Body of pancreas (tissue), 4 donors: ENCODE measurements around the gene PAX2. TPM values are rescaled to one million over a fixed set of nuclear protein-coding genes. Genes with fewer than 3 reads are reported as not detected.

Source experiments
- ATAC-seq: fragments of 150-250 bp; one replicate; pipeline ENCODE4 v1.9.1; 2016
- DNase-seq, 4 donors: peaks; one replicate each; pipeline ENCODE4 v3.0.0-alpha.2; 2019
- H3K27ac ChIP-seq, 4 donors: fragments of 200-600 bp; sonication (generic); 1 replicate in 3 of 4; 2 replicates in 1 of 4; pipeline versions ENCODE4 v1.5.1 to v1.6.1; 2016 to 2019; ENCODE audit warnings: mild to moderate bottlenecking in 1 of 4, mixed read lengths in 1 of 4, moderate library complexity in 1 of 4
- H3K27me3 ChIP-seq, 2 donors: fragments of 200-600 bp; sonication (generic); one replicate each; pipeline ENCODE4 v1.6.0; 2016; ENCODE audit warnings: mild to moderate bottlenecking in 1 of 2
- H3K36me3 ChIP-seq, 2 donors: fragments of 200-600 bp; sonication (generic); replicated peaks in 1 of 2; 2 replicates each; pipeline ENCODE4 v1.5.1; 2016; ENCODE audit warnings: low read depth in 2 of 2; ENCODE audit not compliant: insufficient read depth in 1 of 2
- H3K4me1 ChIP-seq: fragments of 200-600 bp; sonication (generic); one replicate; pipeline ENCODE4 v1.6.0; 2016
- H3K4me3 ChIP-seq, 2 donors: fragments of 200-600 bp; sonication (generic); 1 replicate in 1 of 2; 2 replicates in 1 of 2; pipeline ENCODE4 v1.5.1; 2016 to 2019
- H3K9me3 ChIP-seq, 3 donors: fragments of 200-600 bp; sonication (generic); 1 replicate in 2 of 3; 2 replicates in 1 of 3; pipeline ENCODE4 v1.5.1; 2016
- POLR2A ChIP-seq, 3 donors: fragments of 450-650 bp; IDR thresholded peaks; one replicate each; pipeline ENCODE4 v1.6.1; 2016; ENCODE audit warnings: antibody characterized with exemption in 3 of 3, mild to moderate bottlenecking in 2 of 3
- WGBS, 2 donors: methylation state at CpG; one replicate each; pipeline ENCODE4 v1.1.5; 2017; 5-methylcytosine and 5-hydroxymethylcytosine counted together
- intact Hi-C: fragments of 100-400 bp; cut with DNase I; formaldehyde crosslinking; loops from one replicate; pipeline ENCODE4 v1.15.1; 2023
- total RNA-seq, 2 donors: library from RNA; depleted of rRNA; stranded (reverse); fragments of >200 nt; gene quantifications; one replicate each; pipeline ENCODE4 v1.1.0, GENCODE V29; 2016
- TF ChIP-seq, protein P1 (sequence below), 7 experiments: fragments of 450-650 bp in 4 of 7; fragments of 200-600 bp in 3 of 7; sonication (generic) in 3 of 7; IDR thresholded peaks; one replicate each; pipeline ENCODE4 v1.5.1; 2016 to 2019; ENCODE audit warnings: antibody characterized with exemption in 7 of 7

Gene PAX2
- total RNA-seq, 2 donors from 2014 or later: under 0.01 TPM; not detected in 1

DNA sequence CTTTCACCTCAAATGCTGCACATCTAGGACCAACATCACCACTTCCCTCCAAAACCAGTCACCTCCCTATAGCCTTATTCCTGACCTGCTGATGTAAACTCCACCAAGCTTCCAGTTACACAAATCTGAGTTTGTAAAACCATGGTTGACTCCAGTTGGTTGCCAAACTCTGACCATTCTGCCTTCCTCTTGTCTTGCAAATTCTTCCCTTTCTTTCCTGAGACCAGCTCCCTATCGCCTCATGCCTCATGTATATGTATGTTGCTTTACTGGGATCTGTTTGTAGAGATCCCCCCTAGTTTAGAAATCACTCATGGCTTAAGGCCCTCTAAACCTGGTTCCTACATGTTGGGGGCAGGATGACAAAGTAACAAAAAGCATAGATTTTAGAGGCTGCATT lies 31.3 kb downstream of the PAX2 start:
- no peaks in the 10 kb centered on the region for H3K27me3 ChIP-seq
- H3K9me3 ChIP-seq: no peaks in the 10 kb centered on the region
- TF ChIP-seq, protein P1, sequence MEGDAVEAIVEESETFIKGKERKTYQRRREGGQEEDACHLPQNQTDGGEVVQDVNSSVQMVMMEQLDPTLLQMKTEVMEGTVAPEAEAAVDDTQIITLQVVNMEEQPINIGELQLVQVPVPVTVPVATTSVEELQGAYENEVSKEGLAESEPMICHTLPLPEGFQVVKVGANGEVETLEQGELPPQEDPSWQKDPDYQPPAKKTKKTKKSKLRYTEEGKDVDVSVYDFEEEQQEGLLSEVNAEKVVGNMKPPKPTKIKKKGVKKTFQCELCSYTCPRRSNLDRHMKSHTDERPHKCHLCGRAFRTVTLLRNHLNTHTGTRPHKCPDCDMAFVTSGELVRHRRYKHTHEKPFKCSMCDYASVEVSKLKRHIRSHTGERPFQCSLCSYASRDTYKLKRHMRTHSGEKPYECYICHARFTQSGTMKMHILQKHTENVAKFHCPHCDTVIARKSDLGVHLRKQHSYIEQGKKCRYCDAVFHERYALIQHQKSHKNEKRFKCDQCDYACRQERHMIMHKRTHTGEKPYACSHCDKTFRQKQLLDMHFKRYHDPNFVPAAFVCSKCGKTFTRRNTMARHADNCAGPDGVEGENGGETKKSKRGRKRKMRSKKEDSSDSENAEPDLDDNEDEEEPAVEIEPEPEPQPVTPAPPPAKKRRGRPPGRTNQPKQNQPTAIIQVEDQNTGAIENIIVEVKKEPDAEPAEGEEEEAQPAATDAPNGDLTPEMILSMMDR (IDR thresholded peaks at IDR 0.05): no peak
- TF ChIP-seq POLR2A (IDR thresholded peaks at IDR 0.05): no peak
- ATAC-seq: no peak
- no peak for DNase-seq
- 86 to 92% methylated on average over 1 of the region's 1 CpG for WGBS, 2 donors
- intact Hi-C loops: no loop called here
- H3K27ac ChIP-seq: no peak overlapping the region
- H3K4me3 ChIP-seq: no peak overlapping the region
- no peaks in the 10 kb centered on the region for H3K4me1 ChIP-seq
- no peaks in the 10 kb centered on the region for H3K36me3 ChIP-seq

DNA sequence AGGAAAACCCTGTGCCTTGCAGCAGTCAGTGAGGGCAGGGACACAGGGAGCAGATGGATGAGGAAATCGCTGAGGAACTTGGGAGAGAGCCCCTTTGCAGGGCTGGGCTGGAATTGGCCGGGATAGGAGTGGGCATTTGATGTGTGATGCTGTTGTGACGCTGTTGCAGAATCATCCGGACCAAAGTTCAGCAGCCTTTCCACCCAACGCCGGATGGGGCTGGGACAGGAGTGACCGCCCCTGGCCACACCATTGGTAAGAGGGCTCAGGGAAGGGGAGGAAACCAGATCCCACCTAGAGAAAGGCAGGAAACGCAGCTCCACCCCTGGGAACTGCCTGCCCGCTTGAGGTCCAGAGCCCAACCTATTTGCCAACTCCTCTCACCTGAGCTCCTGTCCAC lies 33.9 kb downstream of the PAX2 start:
- TF ChIP-seq POLR2A (IDR thresholded peaks at IDR 0.05): no peak
- TF ChIP-seq, protein P1 (IDR thresholded peaks at IDR 0.05): no peak
- Histone ChIP-seq H3K36me3 (no peaks in the 10 kb centered on the region), H3K9me3 (no peaks in the 10 kb centered on the region), H3K27ac (no peak overlapping the region), H3K4me1 (no peaks in the 10 kb centered on the region), H3K4me3 (no peak overlapping the region), H3K27me3 (no peaks in the 10 kb centered on the region)
- 66 to 67% methylated on average over 9 of the region's 9 CpGs for WGBS, 2 donors
- DNase-seq: no peak
- intact Hi-C loops: no loop called here
- ATAC-seq: no peak

DNA sequence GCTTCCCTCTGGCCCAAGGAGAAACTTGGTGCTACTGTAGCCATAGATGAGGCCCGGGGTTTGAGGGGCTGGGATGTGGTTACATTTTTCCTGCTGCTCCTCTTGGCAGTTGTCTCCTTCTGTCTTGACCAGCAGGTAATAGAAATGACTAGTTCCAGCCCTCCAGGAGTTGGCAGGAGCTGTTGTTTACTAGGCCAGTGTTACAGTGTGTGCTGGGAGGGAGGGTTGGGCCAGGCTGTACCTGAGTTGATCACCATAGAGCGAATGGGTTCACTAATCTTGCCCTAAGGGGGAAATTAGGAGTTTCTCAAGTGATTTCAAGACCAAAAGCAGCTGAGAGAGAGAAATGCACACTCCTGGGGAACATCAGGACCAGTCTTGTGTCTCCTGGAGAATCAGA lies 34.9 kb downstream of the PAX2 start:
- no peak overlapping the region for H3K4me3 ChIP-seq
- TF ChIP-seq POLR2A (IDR thresholded peaks at IDR 0.05): no peak
- TF ChIP-seq, protein P1 (IDR thresholded peaks at IDR 0.05): no peak
- no peaks in the 10 kb centered on the region for H3K36me3 ChIP-seq
- no peaks in the 10 kb centered on the region for H3K9me3 ChIP-seq
- ATAC-seq (no peak), DNase-seq (peak in 1 of 4 donors; percentile 20)
- WGBS, 2 donors: 68 to 78% methylated on average over 2 of the region's 2 CpGs
- H3K27ac ChIP-seq: no peak overlapping the region
- H3K27me3 ChIP-seq: no peaks in the 10 kb centered on the region
- H3K4me1 ChIP-seq: no peaks in the 10 kb centered on the region
- intact Hi-C loops: no loop called here

DNA sequence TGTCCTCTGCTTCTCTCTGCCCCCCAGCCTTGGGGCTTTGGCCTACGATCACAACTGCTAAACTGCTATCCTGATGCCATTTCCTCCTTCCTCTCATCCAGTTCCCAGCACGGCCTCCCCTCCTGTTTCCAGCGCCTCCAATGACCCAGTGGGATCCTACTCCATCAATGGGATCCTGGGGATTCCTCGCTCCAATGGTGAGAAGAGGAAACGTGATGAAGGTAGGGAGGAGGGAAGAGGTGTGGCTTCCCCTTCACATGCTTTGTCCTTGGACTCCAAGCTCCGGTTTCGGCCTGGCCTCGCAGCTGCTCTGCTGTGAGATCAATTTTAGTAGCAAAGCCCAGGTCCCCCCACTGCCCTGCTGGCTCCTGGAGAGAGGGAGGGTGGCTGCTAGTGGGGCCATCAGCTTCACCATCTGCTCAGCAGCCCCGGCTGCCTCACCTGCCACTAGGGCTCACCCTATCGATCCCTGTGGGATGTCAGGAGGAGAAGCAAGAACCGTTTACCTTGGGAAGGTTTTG lies 35.8 kb downstream of the PAX2 start:
- Histone ChIP-seq H3K4me3 (no peak overlapping the region), H3K4me1 (no peaks in the 10 kb centered on the region), H3K36me3 (no peaks in the 10 kb centered on the region), H3K27ac (no peak overlapping the region), H3K27me3 (no peaks in the 10 kb centered on the region), H3K9me3 (no peaks in the 10 kb centered on the region)
- TF ChIP-seq POLR2A (IDR thresholded peaks at IDR 0.05): no peak
- TF ChIP-seq, protein P1 (IDR thresholded peaks at IDR 0.05): no peak
- intact Hi-C loops: no loop called here
- WGBS, 2 donors: 49 to 58% methylated on average over 8 to 11 of the region's 11 CpGs
- no peak for ATAC-seq
- DNase-seq: no peak

DNA sequence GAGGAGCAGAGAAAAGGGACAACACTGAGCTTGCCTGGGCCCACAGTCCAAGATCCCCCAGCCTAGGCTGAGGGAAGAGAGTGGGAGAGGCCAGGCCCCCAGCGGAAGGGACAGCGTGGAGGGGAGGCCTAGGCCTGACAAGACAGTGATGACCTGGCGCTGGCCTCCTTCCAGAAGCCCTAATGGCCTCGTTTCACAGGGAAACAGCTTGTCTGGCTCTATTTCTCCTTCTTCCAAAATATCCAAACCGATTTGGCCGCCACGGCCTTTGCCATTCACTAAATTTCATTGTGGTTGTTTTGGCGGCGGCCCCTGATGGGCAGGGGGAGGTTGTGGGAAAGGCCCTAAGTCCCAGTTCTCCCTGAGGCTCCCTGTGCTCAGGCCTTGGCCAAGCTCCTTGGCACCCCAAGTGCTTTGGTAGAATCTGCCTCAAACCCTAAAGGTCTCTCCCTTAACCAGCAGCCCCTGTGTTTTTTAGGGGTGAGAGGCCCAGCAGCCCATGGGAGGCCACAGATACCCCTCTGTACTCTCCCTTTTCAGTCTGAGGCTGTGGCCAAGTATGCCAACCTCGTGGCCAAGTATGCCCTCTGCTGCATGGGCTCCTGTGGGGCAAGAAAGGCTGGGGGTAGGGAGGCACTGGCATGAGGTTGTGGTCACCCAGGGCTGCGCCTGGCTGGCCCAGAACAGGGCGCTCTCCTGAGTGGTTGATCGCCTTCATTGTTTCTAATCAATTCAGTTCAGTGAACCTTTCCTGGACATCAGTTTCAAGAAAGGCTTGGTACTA lies 37.3 kb downstream of the PAX2 start:
- Histone ChIP-seq H3K27me3 (no peaks in the 10 kb centered on the region), H3K4me1 (no peaks in the 10 kb centered on the region), H3K9me3 (no peaks in the 10 kb centered on the region), H3K4me3 (no peak overlapping the region), H3K27ac (no peak overlapping the region), H3K36me3 (no peaks in the 10 kb centered on the region)
- no peak for TF ChIP-seq POLR2A (IDR thresholded peaks at IDR 0.05)
- TF ChIP-seq, protein P1 (IDR thresholded peaks at IDR 0.05): no peak
- intact Hi-C loops: no loop called here
- WGBS, 2 donors: 82 to 87% methylated on average over 13 of the region's 13 CpGs
- DNase-seq: no peak
- no peak for ATAC-seq
